ENCODE measurements around the gene MACROD2.

The MACROD2 gene

DNA sequence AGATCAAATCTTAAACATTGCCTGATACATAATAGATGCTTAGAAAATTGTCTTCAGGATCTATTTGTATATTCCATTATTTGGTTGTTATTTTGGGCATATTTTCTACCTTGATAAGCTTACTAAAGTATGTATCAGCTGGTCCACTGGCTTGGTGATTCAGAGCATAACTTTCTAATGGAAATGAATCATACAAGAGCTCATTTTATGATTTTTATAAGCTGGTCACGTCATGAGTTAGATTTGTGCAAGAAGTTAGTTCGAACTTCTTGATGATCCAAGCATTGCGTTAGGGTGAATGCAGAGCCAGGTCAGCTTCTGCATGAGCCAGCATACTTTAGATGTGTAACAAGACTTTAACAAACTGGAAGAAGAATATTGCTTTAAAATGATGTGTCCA, 486.5 kb downstream of the MACROD2 start:
- peak; percentile 79 for DNase-seq

- no peak for DNase-seq
These were observed 492.9 kb downstream of the MACROD2 start for GRCh38 chr20:14488212-14488611.

DNA sequence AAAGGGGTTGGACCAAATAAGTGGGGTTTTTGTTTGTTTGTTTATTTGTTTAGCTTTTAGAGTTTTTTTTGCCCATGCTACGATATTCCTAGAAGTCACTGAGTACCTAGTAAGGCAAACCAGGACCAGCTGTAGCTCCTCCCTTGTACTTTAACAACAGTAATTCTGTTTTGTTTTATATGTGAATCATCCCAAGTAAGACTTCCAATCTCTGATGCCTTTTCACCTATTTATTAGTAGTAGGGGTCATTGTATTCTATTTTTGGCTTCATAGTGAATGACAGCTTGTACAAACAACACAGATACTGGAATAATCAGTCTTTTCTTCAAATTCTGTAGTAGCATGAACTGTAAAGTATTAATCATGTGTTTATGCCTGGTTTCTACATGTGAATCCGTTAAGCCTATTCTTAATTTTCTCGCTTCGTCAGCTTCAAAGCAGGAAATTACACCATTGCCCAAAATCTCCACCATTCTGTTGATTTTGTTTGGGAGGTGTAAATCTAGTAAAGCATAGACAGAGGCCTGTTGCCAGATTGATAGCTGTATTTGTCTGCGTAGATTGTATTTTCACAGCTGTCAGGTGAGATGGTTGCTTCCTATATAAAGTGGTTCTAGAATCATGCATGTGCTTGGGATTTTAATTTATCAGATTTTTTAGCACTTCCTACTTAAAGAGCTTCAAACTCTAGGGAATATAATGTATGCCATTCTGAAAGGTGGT, 493.6 kb downstream of the MACROD2 start:
- no peak for DNase-seq

- DNase-seq: no peak
These were observed 494.2 kb downstream of the MACROD2 start for GRCh38 chr20:14489544-14489943.

GRCh38 chr20:14491436-14491835, 496.1 kb downstream of the MACROD2 start:
- DNase-seq: no peak

- DNase-seq: no peak
These were observed 498.1 kb downstream of the MACROD2 start for GRCh38 chr20:14493408-14493807.

DNA sequence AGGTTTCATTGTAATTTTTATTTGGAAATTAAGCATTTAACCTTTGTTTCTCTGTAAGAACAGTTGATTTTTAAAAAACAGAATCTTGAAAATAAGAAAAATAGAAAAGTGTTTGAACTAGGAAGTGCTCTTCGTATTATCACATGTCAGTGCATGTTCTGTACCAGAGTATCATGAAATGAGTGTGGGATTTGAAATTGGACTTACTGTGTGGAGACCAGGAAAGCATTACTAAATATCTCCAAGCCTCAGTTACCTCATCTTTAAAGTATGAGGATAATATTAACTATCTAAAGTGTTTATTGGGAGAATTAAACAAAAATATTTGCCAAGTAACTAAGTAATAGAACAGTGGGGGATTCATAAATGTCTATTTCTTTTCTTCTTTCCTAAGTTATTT, 499.0 kb downstream of the MACROD2 start:
- no peak for DNase-seq

DNA sequence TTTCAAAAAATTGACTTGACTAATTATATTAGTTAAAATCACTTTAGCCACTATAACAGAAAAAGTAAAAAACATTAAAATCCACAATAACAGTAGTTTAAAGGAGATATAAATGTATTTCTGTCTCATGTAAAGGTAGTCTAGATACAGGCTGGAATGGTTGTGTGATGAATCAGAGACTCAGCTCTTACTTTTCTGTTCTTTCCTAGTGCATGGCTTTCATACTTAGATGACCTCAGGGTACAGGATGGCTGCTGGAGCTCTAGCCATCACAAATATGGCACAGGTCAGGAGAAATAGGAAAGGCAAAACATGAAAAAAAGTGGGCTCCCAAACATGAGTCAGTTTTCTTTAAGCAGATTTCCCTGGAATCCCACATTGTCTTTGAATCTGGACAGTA, 499.8 kb downstream of the MACROD2 start:
- DNase-seq: no peak

- DNase-seq: no peak
These were observed 501.7 kb downstream of the MACROD2 start for GRCh38 chr20:14497004-14497403.

DNA sequence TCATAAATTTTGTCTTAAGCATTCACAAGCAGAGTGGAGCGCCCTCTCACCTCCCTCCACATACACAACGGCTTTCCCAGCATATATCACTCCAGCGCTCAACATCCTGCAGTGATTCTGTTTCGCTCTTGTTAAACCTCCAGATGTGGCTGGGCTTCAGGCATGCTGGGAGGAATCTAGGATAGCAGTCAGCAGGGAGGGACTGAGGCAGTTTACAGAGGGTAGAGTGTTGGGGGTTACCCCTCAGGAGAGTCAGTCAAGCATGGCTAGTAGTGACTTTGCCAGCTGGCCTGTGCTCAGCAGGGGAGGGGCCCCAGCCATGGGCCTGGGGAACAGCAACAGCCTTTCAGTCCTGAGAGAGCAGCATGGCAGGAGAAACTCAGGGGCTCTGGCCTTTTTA, 503.5 kb downstream of the MACROD2 start:
- DNase-seq: no peak

DNA sequence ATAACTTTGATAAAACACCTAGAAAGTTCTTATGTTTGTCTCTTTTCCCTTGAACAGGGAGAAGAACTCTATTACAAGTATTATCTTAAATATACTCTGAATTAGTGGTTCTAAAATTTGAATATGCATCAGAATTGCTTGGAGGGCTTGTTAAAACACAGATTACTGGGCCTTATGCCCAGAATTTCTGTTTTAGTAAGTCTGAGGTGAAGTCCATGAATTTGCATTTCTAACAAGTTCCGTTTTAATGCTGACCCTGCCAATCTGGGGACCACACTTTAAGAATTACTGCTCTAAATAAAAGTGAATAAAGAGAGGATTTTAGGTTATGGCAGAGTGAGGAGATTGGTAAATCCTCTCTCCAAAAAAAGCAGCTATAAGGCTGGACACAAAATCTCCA, 510.2 kb downstream of the MACROD2 start:
- no peak for DNase-seq

- no peak for DNase-seq
These were observed 512.4 kb downstream of the MACROD2 start for GRCh38 chr20:14507711-14508110.

DNA sequence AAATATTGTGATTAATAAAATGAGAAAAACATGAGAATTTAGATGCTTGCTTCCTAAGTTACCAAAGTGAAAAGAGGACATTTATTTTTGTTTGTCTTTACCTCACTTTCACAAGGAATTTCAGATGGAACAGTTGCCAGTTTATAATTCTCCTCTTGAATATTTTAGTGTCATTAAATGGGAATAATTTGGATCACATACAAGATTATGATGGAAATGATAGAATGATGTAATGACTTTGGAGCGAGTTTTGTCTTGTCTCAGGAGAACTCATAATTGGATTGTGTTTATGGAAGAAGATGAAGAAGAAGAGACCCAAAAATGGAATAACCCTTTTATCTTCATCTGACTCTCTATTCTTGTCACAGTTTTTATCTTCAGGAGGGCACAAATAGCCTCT, 515.0 kb downstream of the MACROD2 start:
- no peak for DNase-seq

GRCh38 chr20:14512839-14513238, 517.5 kb downstream of the MACROD2 start:
- DNase-seq: no peak

DNA sequence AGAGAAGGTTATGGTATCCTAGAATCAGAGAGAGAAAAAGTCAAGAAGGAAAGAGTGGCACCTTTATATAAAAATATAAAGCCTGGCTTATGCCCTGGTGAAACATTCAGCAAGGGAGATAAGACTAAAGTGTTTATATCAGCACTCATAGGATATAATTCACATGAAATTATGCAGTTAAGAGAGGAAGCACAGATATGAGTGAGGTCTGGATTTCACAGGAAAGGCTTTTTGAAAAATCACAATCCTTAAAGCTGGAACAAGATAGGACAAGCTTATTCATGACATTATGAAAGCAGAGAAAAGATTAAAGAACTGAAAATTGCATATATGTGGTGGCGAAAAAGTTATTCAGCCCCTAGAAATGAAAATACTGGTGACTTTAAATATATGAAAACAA, 523.3 kb downstream of the MACROD2 start:
- DNase-seq: no peak

- DNase-seq: no peak
These were observed 525.7 kb downstream of the MACROD2 start for GRCh38 chr20:14521016-14521415.

- peak; percentile 47 for DNase-seq
These were observed 526.1 kb downstream of the MACROD2 start for GRCh38 chr20:14521436-14521835.

- no peak for DNase-seq
These were observed 527.3 kb downstream of the MACROD2 start for GRCh38 chr20:14522595-14522994.

GRCh38 chr20:14523090-14523489, 527.8 kb downstream of the MACROD2 start:
- peak; percentile 9 for DNase-seq

DNA sequence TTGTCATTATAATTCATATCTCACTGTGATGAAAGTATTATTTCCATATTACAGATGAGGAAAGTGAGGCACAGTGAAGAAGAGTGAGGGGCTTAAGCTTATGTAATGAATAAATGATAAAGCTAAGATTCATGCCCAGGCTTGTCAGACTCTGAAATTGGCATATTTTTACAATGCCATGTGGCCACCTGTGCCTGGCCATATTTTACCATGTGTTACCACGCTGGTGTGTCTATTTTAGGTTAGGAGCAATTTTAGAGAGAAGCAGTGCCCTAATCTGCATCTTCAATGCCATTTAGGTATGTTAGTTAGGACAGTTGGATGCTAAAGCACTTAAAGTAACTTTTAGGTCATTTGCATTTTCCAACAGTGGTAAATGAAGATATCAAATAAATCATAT, 530.1 kb downstream of the MACROD2 start:
- no peak for DNase-seq

DNA sequence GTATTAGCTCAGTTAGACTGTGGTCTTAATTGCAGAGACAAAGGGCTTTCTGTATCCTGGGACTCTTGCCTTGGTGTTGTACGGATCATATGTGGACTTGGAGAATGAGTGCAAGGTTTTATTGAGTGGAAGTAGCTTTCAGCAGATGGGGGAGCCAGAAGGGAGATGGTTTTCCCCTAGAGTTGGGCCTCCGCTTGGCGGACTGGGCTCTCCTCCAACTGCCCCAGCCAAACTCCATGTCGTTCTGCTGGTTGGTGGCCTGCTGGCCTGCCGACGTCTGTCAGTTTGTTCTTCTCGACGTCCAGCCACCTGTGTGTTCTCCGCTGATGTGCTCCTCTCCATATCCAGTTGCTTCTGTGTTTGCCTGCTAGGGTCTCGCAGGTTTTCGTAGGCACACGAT, 531.6 kb downstream of the MACROD2 start:
- DNase-seq: no peak

DNA sequence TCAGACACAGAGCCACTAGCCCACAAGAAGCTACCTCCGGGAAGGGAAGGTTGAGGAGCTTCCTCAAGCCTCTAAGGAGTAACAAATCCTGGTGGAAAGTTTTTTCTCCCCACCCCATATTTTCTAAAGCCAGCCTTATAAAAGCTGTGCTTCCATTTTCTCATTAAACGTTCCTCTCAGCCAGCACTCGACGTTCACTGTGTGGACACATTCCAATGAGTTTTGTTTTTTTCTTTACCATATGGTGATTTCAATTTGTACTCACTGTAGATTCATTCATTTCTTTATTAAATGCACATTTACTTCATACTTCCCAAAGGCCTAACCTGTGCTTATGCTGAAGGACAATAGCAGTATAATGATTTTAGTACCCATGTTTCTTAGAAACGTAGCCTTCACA, 536.5 kb downstream of the MACROD2 start:
- no peak for DNase-seq

DNA sequence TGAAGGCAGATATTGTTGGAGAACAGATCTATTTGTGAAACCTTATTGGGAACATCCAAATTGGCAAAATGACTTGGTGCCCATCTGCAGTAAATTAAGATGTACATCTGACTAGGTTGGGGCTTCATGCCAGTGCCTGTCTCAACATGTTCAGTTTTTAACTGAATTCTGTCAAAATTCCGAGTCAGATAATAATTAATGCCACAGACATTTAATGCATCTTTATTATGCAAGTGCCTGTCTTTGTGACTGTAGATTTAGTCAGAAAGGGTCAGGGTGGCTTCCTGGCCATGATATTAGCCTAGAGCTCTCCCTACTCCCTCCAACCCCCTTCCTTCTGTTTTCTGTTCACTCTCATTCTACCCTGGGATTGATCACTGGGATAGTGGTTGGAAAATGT, 541.4 kb downstream of the MACROD2 start:
- DNase-seq: no peak

- DNase-seq: no peak
These were observed 543.1 kb downstream of the MACROD2 start for GRCh38 chr20:14538433-14538832.

DNA sequence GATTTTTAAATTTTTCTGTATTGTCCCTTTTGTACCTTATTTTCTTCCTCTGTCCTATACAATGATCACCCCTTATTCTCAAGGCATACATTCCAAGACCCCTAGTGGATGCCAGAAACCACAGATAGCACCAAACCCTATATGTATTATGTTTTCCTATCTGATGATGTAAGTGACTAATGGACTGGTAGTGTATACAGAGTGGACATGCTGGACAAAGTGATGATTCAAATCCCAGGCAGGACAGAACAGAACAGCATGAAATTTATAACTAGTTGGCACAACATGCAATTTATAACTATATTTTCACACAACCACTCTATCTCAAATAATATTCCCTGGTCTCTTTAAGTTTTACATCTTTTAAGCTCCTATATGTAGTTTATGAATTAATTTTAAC, 547.7 kb downstream of the MACROD2 start:
- peak; percentile 15 for DNase-seq

All from fibroblast of skin of back (primary cell).